MG63 (cell line): ENCODE data around the gene NKAIN2. TPM values are rescaled to one million over a fixed set of nuclear protein-coding genes. Genes with fewer than 3 reads are reported as not detected.

Source experiments
- DNase-seq: peaks from one replicate; pipeline ENCODE4 v3.0.0-alpha.2; 2020
- H3K27me3 ChIP-seq: fragments of 250-450 bp; sonication (Bioruptor Pico); 2 replicates; pipeline ENCODE4 v1.5.1; 2020; ENCODE audit warnings: mild to moderate bottlenecking, moderate library complexity
- H3K36me3 ChIP-seq: fragments of 250-450 bp; sonication (Bioruptor Pico); 2 replicates; pipeline ENCODE4 v1.5.1; 2020; ENCODE audit warnings: mild to moderate bottlenecking, moderate library complexity
- H3K4me3 ChIP-seq: fragments of 250-450 bp; sonication (Bioruptor Pico); 2 replicates; pipeline ENCODE4 v1.5.1; 2020; ENCODE audit warnings: mild to moderate bottlenecking, moderate library complexity
- H3K9me3 ChIP-seq: fragments of 250-450 bp; sonication (Bioruptor Pico); 2 replicates; pipeline ENCODE4 v1.5.1; 2020; ENCODE audit warnings: mild to moderate bottlenecking, moderate library complexity
- total RNA-seq: library from RNA; depleted of rRNA; stranded (reverse); fragments of >200 nt; shearing (Covaris generic); gene quantifications from 2 replicates; pipeline ENCODE4 v1.2.3, GENCODE V29; 2014; ENCODE audit warnings: low replicate concordance

Gene NKAIN2
- total RNA-seq, 1 experiment from 2014 or later, result not detected

GRCh38 chr6:124599656-124600055 lies 796.0 kb downstream of the NKAIN2 start:
- DNase-seq, result no peak
- no peak overlapping the region for H3K4me3 ChIP-seq
- no peaks in the 10 kb centered on the region for H3K9me3 ChIP-seq
- H3K36me3 ChIP-seq, result no peaks in the 10 kb centered on the region
- no peaks in the 10 kb centered on the region for H3K27me3 ChIP-seq

GRCh38 chr6:124604719-124605118 lies 801.1 kb downstream of the NKAIN2 start:
- no peak for DNase-seq
- Histone ChIP-seq H3K36me3 (no peaks in the 10 kb centered on the region), H3K27me3 (no peaks in the 10 kb centered on the region), H3K4me3 (no peak overlapping the region), H3K9me3 (no peaks in the 10 kb centered on the region)

GRCh38 chr6:124607119-124607627 lies 803.5 kb downstream of the NKAIN2 start:
- Histone ChIP-seq H3K36me3 (no peaks in the 10 kb centered on the region), H3K27me3 (no peaks in the 10 kb centered on the region)
- DNase-seq, result no peak

GRCh38 chr6:124613031-124613430 lies 809.4 kb downstream of the NKAIN2 start:
- H3K27me3 ChIP-seq, result no peaks in the 10 kb centered on the region; the same call in 1 of the 2 replicates
- no peaks in the 10 kb centered on the region for H3K9me3 ChIP-seq
- no peak for DNase-seq

More at GRCh38 chr6:124607119-124607627, 803.5 kb downstream of the NKAIN2 start:
- no peak overlapping the region for H3K4me3 ChIP-seq
- no peaks in the 10 kb centered on the region for H3K9me3 ChIP-seq

GRCh38 chr6:124622351-124622750 lies 818.7 kb downstream of the NKAIN2 start:
- no peak for DNase-seq
- no peaks in the 10 kb centered on the region for H3K9me3 ChIP-seq
- no peaks in the 10 kb centered on the region for H3K27me3 ChIP-seq
- no peaks in the 10 kb centered on the region for H3K36me3 ChIP-seq
- no peak overlapping the region for H3K4me3 ChIP-seq

More at GRCh38 chr6:124613031-124613430, 809.4 kb downstream of the NKAIN2 start:
- no peaks in the 10 kb centered on the region for H3K36me3 ChIP-seq
- no peak overlapping the region for H3K4me3 ChIP-seq

- no peak for DNase-seq
- Histone ChIP-seq H3K9me3 (no peaks in the 10 kb centered on the region), H3K4me3 (no peak overlapping the region), H3K27me3 (no peaks in the 10 kb centered on the region), H3K36me3 (no peaks in the 10 kb centered on the region)
Measured at GRCh38 chr6:124633655-124634054, 830.0 kb downstream of the NKAIN2 start.

GRCh38 chr6:124640432-124640831 lies 836.8 kb downstream of the NKAIN2 start:
- H3K9me3 ChIP-seq, result no peaks in the 10 kb centered on the region
- no peaks in the 10 kb centered on the region for H3K36me3 ChIP-seq

GRCh38 chr6:124655866-124656265 lies 852.2 kb downstream of the NKAIN2 start:
- no peaks in the 10 kb centered on the region for H3K9me3 ChIP-seq
- no peak overlapping the region for H3K4me3 ChIP-seq
- no peaks in the 10 kb centered on the region for H3K27me3 ChIP-seq
- no peaks in the 10 kb centered on the region for H3K36me3 ChIP-seq
- DNase-seq, result no peak

More at GRCh38 chr6:124640432-124640831, 836.8 kb downstream of the NKAIN2 start:
- DNase-seq, result no peak
- Histone ChIP-seq H3K27me3 (no peaks in the 10 kb centered on the region), H3K4me3 (no peak overlapping the region)

- H3K27me3 ChIP-seq, result no peaks in the 10 kb centered on the region
- DNase-seq, result no peak
- H3K36me3 ChIP-seq, result no peaks in the 10 kb centered on the region
- no peak overlapping the region for H3K4me3 ChIP-seq
- no peaks in the 10 kb centered on the region for H3K9me3 ChIP-seq
Measured at GRCh38 chr6:124658053-124658452, 854.4 kb downstream of the NKAIN2 start.

- DNase-seq, result no peak
Measured at GRCh38 chr6:124659427-124659826, 855.8 kb downstream of the NKAIN2 start.

GRCh38 chr6:124660185-124660584 lies 856.5 kb downstream of the NKAIN2 start:
- H3K36me3 ChIP-seq, result no peaks in the 10 kb centered on the region
- H3K27me3 ChIP-seq, result no peaks in the 10 kb centered on the region
- no peak for DNase-seq
- no peak overlapping the region for H3K4me3 ChIP-seq
- H3K9me3 ChIP-seq, result no peaks in the 10 kb centered on the region

More at GRCh38 chr6:124659427-124659826, 855.8 kb downstream of the NKAIN2 start:
- Histone ChIP-seq H3K9me3 (no peaks in the 10 kb centered on the region), H3K27me3 (no peaks in the 10 kb centered on the region), H3K4me3 (no peak overlapping the region), H3K36me3 (no peaks in the 10 kb centered on the region)

- Histone ChIP-seq H3K27me3 (no peaks in the 10 kb centered on the region), H3K4me3 (no peak overlapping the region), H3K9me3 (no peaks in the 10 kb centered on the region), H3K36me3 (no peaks in the 10 kb centered on the region)
- no peak for DNase-seq
Measured at GRCh38 chr6:124661097-124661661, 857.5 kb downstream of the NKAIN2 start.

- no peaks in the 10 kb centered on the region for H3K27me3 ChIP-seq
- DNase-seq, result no peak
- no peak overlapping the region for H3K4me3 ChIP-seq
- no peaks in the 10 kb centered on the region for H3K9me3 ChIP-seq
- no peaks in the 10 kb centered on the region for H3K36me3 ChIP-seq
Measured at GRCh38 chr6:124668028-124668427, 864.4 kb downstream of the NKAIN2 start.

- H3K4me3 ChIP-seq, result no peak overlapping the region
- H3K9me3 ChIP-seq, result no peaks in the 10 kb centered on the region
- no peaks in the 10 kb centered on the region for H3K36me3 ChIP-seq
Measured at GRCh38 chr6:124669713-124670480, 866.2 kb downstream of the NKAIN2 start.

GRCh38 chr6:124670801-124671200 lies 867.1 kb downstream of the NKAIN2 start:
- H3K9me3 ChIP-seq, result no peaks in the 10 kb centered on the region
- DNase-seq, result no peak
- H3K27me3 ChIP-seq, result no peaks in the 10 kb centered on the region
- H3K36me3 ChIP-seq, result no peaks in the 10 kb centered on the region
- no peak overlapping the region for H3K4me3 ChIP-seq

More at GRCh38 chr6:124669713-124670480, 866.2 kb downstream of the NKAIN2 start:
- DNase-seq, result no peak
- no peaks in the 10 kb centered on the region for H3K27me3 ChIP-seq

- H3K27me3 ChIP-seq, result no peaks in the 10 kb centered on the region
- no peak overlapping the region for H3K4me3 ChIP-seq
- no peaks in the 10 kb centered on the region for H3K36me3 ChIP-seq
- H3K9me3 ChIP-seq, result no peaks in the 10 kb centered on the region
- DNase-seq, result no peak
Measured at GRCh38 chr6:124671324-124671723, 867.7 kb downstream of the NKAIN2 start.

GRCh38 chr6:124674042-124674441 lies 870.4 kb downstream of the NKAIN2 start:
- Histone ChIP-seq H3K9me3 (no peaks in the 10 kb centered on the region; the same call in 1 of the 2 replicates), H3K4me3 (no peak overlapping the region), H3K27me3 (no peaks in the 10 kb centered on the region), H3K36me3 (no peaks in the 10 kb centered on the region)
- no peak for DNase-seq
